ENCODE data around the gene ZNF629.
"Not testable (repeated sequence)": the region's sequence is repeated elsewhere in the genome, so short reads cannot be mapped to it uniquely, and the experiment has no call there.

Gene ZNF629

GRCh38 chr16:30786936-30787612 is at the start of gene ZNF629:
Gene ZNF629, minus strand, starts transcription at chr16:30787205. Its CDS starts 2,723 bp downstream, at chr16:30784482.
- DNase-seq (ENCODE audit: low read depth) = no peak

- no peak for DNase-seq (ENCODE audit: low read depth)
These were observed 47.2 kb upstream of the ZNF629 start for GRCh38 chr16:30834130-30834740.

- DNase-seq (ENCODE audit: low read depth) = no peak
These were observed 43.0 kb upstream of the ZNF629 start for GRCh38 chr16:30830072-30830417.

GRCh38 chr16:30829130-30830071 is 42.4 kb upstream of the ZNF629 start:
- no peak for DNase-seq (ENCODE audit: low read depth)

- no peak for DNase-seq (ENCODE audit: low read depth)
These were observed 34.9 kb upstream of the ZNF629 start for GRCh38 chr16:30821891-30822290.

- DNase-seq (ENCODE audit: low read depth) = not testable (repeated sequence)
These were observed 34.4 kb upstream of the ZNF629 start for GRCh38 chr16:30821441-30821840.

- DNase-seq (ENCODE audit: low read depth) = no peak
These were observed 34.0 kb upstream of the ZNF629 start for GRCh38 chr16:30820952-30821421.

- DNase-seq (ENCODE audit: low read depth) = no peak
These were observed 29.8 kb upstream of the ZNF629 start for GRCh38 chr16:30816769-30817168.

GRCh38 chr16:30813821-30814189 is 26.8 kb upstream of the ZNF629 start:
- DNase-seq (ENCODE audit: low read depth) = no peak

GRCh38 chr16:30809675-30810074 is 22.7 kb upstream of the ZNF629 start:
- DNase-seq (ENCODE audit: low read depth) = not testable (repeated sequence)

- not testable (repeated sequence) for DNase-seq (ENCODE audit: low read depth)
These were observed 22.0 kb upstream of the ZNF629 start for GRCh38 chr16:30808890-30809426.

GRCh38 chr16:30808146-30808545 is 21.1 kb upstream of the ZNF629 start:
- no peak for DNase-seq (ENCODE audit: low read depth)

GRCh38 chr16:30805370-30806169 is 18.6 kb upstream of the ZNF629 start:
- peak; percentile 53 for DNase-seq (ENCODE audit: low read depth)

- DNase-seq (ENCODE audit: low read depth) = no peak
These were observed 18.0 kb upstream of the ZNF629 start for GRCh38 chr16:30805056-30805369.

- DNase-seq (ENCODE audit: low read depth) = no peak
These were observed 15.9 kb upstream of the ZNF629 start for GRCh38 chr16:30802936-30803335.

GRCh38 chr16:30797670-30798309 is 10.8 kb upstream of the ZNF629 start:
- DNase-seq (ENCODE audit: low read depth) = no peak

GRCh38 chr16:30794634-30795033 is 7.6 kb upstream of the ZNF629 start:
- no peak for DNase-seq (ENCODE audit: low read depth)

GRCh38 chr16:30793508-30794069 is 6.6 kb upstream of the ZNF629 start:
- no peak for DNase-seq (ENCODE audit: low read depth)

- DNase-seq (ENCODE audit: low read depth) = no peak
These were observed 791 bp upstream of the ZNF629 start for GRCh38 chr16:30787613-30788378.
